Mesodermal cell (in vitro differentiated cells): ENCODE data around the gene LAMA1. TPM values are rescaled to one million over a fixed set of nuclear protein-coding genes. Genes with fewer than 3 reads are reported as not detected.

Experiments used
- H3K27ac ChIP-seq: 2 replicates; pipeline ENCODE4 v1.7.0; 2013; ENCODE audit warnings: mild to moderate bottlenecking, low read depth, low read length, moderate library complexity; ENCODE audit not compliant: severe bottlenecking
- H3K36me3 ChIP-seq: 2 replicates; pipeline ENCODE4 v1.7.1; 2013; ENCODE audit warnings: mild to moderate bottlenecking, low read length, moderate library complexity; ENCODE audit not compliant: control insufficient read depth, insufficient read depth
- H3K4me1 ChIP-seq: one replicate; pipeline ENCODE4 v1.7.1; 2013; ENCODE audit warnings: mild to moderate bottlenecking, low read length; ENCODE audit not compliant: insufficient read depth, control insufficient read depth, poor library complexity, severe bottlenecking
- H3K4me3 ChIP-seq: 2 replicates; pipeline ENCODE4 v1.7.0; 2013; ENCODE audit warnings: low read length, control low read depth, mild to moderate bottlenecking; ENCODE audit not compliant: insufficient read depth, poor library complexity, severe bottlenecking; ENCODE audit errors: extremely low read depth
- H3K9me3 ChIP-seq: 2 replicates; pipeline ENCODE4 v1.7.1; 2013; ENCODE audit warnings: mild to moderate bottlenecking, low read length, moderate library complexity; ENCODE audit not compliant: control insufficient read depth
- WGBS, 2 experiments: methylation state at CpG; one replicate each; pipeline ENCODE4 v1.1.5; 2013; ENCODE audit warnings: missing lambda C conversion rate in 2 of 2; ENCODE audit not compliant: insufficient coverage in 2 of 2; 5-methylcytosine and 5-hydroxymethylcytosine counted together
- polyA plus RNA-seq, 2 experiments: library from polyadenylated mRNA; stranded (reverse); fragments of 50-300 nt; gene quantifications; one replicate each; pipeline ENCODE4 v1.2.3, GENCODE V29; 2013

LAMA1 gene
- polyA plus RNA-seq (2013, experiment 1 of 2) = 41.0 TPM
- polyA plus RNA-seq (2013, experiment 2 of 2) = 37.3 TPM

GRCh38 chr18:7117390-7118355, at the start of gene LAMA1:
TSS of gene LAMA1 (minus strand) at chr18:7117797. CDS start at chr18:7117720, 77 bp downstream.
- Histone ChIP-seq H3K36me3 (no peaks in the 10 kb centered on the region), H3K9me3 (no peaks in the 10 kb centered on the region), H3K4me3 (peak within 1 kb of the TSS; percentile 71), H3K27ac (no peak within 1 kb of the TSS), H3K4me1 (no peaks in the 10 kb centered on the region)
- 0 to 2% methylated on average over 40 to 53 of the region's 95 CpGs for WGBS, 2 experiments

- H3K4me3 ChIP-seq = no peak overlapping the region
- H3K9me3 ChIP-seq = no peaks in the 10 kb centered on the region
- no peaks in the 10 kb centered on the region for H3K36me3 ChIP-seq
- 91 to 98% methylated on average over 9 of the region's 11 CpGs for WGBS, 2 experiments
- H3K27ac ChIP-seq = no peak overlapping the region
- peaks cover 6% of the 10 kb centered on the region for H3K4me1 ChIP-seq
Observed at GRCh38 chr18:7165846-7166393, 48.3 kb upstream of the LAMA1 start.

- Histone ChIP-seq H3K27ac (no peak overlapping the region), H3K4me3 (no peak overlapping the region), H3K4me1 (peaks cover 4% of the 10 kb centered on the region), H3K9me3 (no peaks in the 10 kb centered on the region), H3K36me3 (no peaks in the 10 kb centered on the region)
- WGBS, 2 experiments = 85 to 91% methylated on average over 4 of the region's 8 CpGs
Observed at GRCh38 chr18:7164323-7165004, 46.9 kb upstream of the LAMA1 start.

- Histone ChIP-seq H3K4me3 (no peak overlapping the region), H3K4me1 (peaks cover 18% of the 10 kb centered on the region), H3K27ac (peak overlapping the region; percentile 73), H3K36me3 (no peaks in the 10 kb centered on the region), H3K9me3 (no peaks in the 10 kb centered on the region)
- 58 to 64% methylated on average over 8 to 10 of the region's 10 CpGs for WGBS, 2 experiments
Observed at GRCh38 chr18:7158216-7158615, 40.6 kb upstream of the LAMA1 start.

- H3K9me3 ChIP-seq = no peaks in the 10 kb centered on the region
- H3K27ac ChIP-seq = peak overlapping the region; percentile 73
- no peak overlapping the region for H3K4me3 ChIP-seq
- no peaks in the 10 kb centered on the region for H3K36me3 ChIP-seq
- peaks cover 18% of the 10 kb centered on the region for H3K4me1 ChIP-seq
- 33% methylated on average over 2 of the region's 3 CpGs; no CpG with 5 or more reads in 1 of the 2 experiments for WGBS, 2 experiments
Observed at GRCh38 chr18:7157760-7158159, 40.2 kb upstream of the LAMA1 start.

- WGBS, 2 experiments = 87 to 98% methylated on average over 3 to 6 of the region's 8 CpGs
- Histone ChIP-seq H3K36me3 (no peaks in the 10 kb centered on the region), H3K27ac (no peak overlapping the region)
Observed at GRCh38 chr18:7155887-7156286, 38.3 kb upstream of the LAMA1 start.

GRCh38 chr18:7155092-7155491, 37.5 kb upstream of the LAMA1 start:
- 98% methylated on average over 4 of the region's 5 CpGs; no CpG with 5 or more reads in 1 of the 2 experiments for WGBS, 2 experiments
- no peaks in the 10 kb centered on the region for H3K9me3 ChIP-seq
- H3K27ac ChIP-seq = no peak overlapping the region
- H3K4me3 ChIP-seq = no peak overlapping the region
- H3K4me1 ChIP-seq = peaks cover 18% of the 10 kb centered on the region
- no peaks in the 10 kb centered on the region for H3K36me3 ChIP-seq

More at GRCh38 chr18:7155887-7156286, 38.3 kb upstream of the LAMA1 start:
- peaks cover 18% of the 10 kb centered on the region for H3K4me1 ChIP-seq
- no peaks in the 10 kb centered on the region for H3K9me3 ChIP-seq
- no peak overlapping the region for H3K4me3 ChIP-seq

GRCh38 chr18:7152440-7152839, 34.8 kb upstream of the LAMA1 start:
- H3K4me3 ChIP-seq = no peak overlapping the region
- H3K9me3 ChIP-seq = no peaks in the 10 kb centered on the region
- H3K27ac ChIP-seq = no peak overlapping the region
- no peaks in the 10 kb centered on the region for H3K36me3 ChIP-seq
- 100% methylated on average over 1 of the region's 1 CpG; no CpG with 5 or more reads in 1 of the 2 experiments for WGBS, 2 experiments
- H3K4me1 ChIP-seq = peaks cover 6% of the 10 kb centered on the region

GRCh38 chr18:7147399-7147798, 29.8 kb upstream of the LAMA1 start:
- 68 to 71% methylated on average over 4 to 7 of the region's 7 CpGs for WGBS, 2 experiments
- Histone ChIP-seq H3K27ac (peak overlapping the region; percentile 77), H3K36me3 (no peaks in the 10 kb centered on the region), H3K4me3 (no peak overlapping the region), H3K9me3 (no peaks in the 10 kb centered on the region), H3K4me1 (no peaks in the 10 kb centered on the region)

- Histone ChIP-seq H3K27ac (peak overlapping the region; percentile 33), H3K36me3 (no peaks in the 10 kb centered on the region), H3K4me1 (no peaks in the 10 kb centered on the region), H3K4me3 (no peak overlapping the region), H3K9me3 (no peaks in the 10 kb centered on the region)
- WGBS, 2 experiments = 100% methylated on average over 1 of the region's 1 CpG; no CpG with 5 or more reads in 1 of the 2 experiments
Observed at GRCh38 chr18:7146067-7146466, 28.5 kb upstream of the LAMA1 start.
